Esophagus muscularis mucosa (tissue), 4 donors: ENCODE data around the gene PMVK. TPM values are rescaled to one million over a fixed set of nuclear protein-coding genes. Genes with fewer than 3 reads are reported as not detected.
A peak's percentile ranks its signal among the peaks of the same experiment; 100 is the strongest.

Experiments used
- DNase-seq: peaks from one replicate; pipeline ENCODE4 v3.0.0-alpha.2; 2017; ENCODE audit errors: extremely low spot score
- H3K27ac ChIP-seq, 4 donors: fragments of 200-600 bp; sonication (generic); replicated peaks in 1 of 4; 1 replicate in 3 of 4; 2 replicates in 1 of 4; pipeline ENCODE4 v1.5.1; 2016 to 2019; ENCODE audit warnings: mild to moderate bottlenecking in 1 of 4
- H3K27me3 ChIP-seq, 4 donors: fragments of 200-600 bp; sonication (generic); one replicate each; pipeline versions ENCODE4 v1.5.1 to v1.6.0; 2016 to 2019
- H3K36me3 ChIP-seq, 4 donors: fragments of 200-600 bp; sonication (generic); one replicate each; pipeline ENCODE4 v1.5.1; 2016 to 2019
- H3K4me1 ChIP-seq, 4 donors: fragments of 200-600 bp; sonication (generic); one replicate each; pipeline ENCODE4 v1.5.1; 2016 to 2019
- H3K4me3 ChIP-seq, 4 donors: fragments of 200-600 bp; sonication (generic); 1 replicate in 2 of 4; 2 replicates in 2 of 4; pipeline ENCODE4 v1.5.1; 2016 to 2019; ENCODE audit warnings: mild to moderate bottlenecking in 4 of 4, moderate library complexity in 1 of 4
- H3K9me3 ChIP-seq, 4 donors: fragments of 200-600 bp; sonication (generic); 1 replicate in 3 of 4; 2 replicates in 1 of 4; pipeline ENCODE4 v1.5.1; 2016 to 2019
- CTCF ChIP-seq, 3 experiments: fragments of 200-600 bp in 2 of 3; fragments of 450-650 bp in 1 of 3; sonication (generic) in 2 of 3; IDR thresholded peaks; one replicate each; pipeline ENCODE4 v1.5.1; 2017 to 2019; ENCODE audit warnings: antibody characterized with exemption in 3 of 3, mild to moderate bottlenecking in 2 of 3, moderate library complexity in 1 of 3
- EP300 ChIP-seq: sonication (generic); formaldehyde crosslinking; IDR thresholded peaks from one replicate; pipeline ENCODE4 v1.6.1; 2017; ENCODE audit warnings: antibody characterized with exemption
- POLR2A ChIP-seq: fragments of 450-650 bp; IDR thresholded peaks from one replicate; pipeline ENCODE4 v1.6.1; 2017; ENCODE audit warnings: antibody characterized with exemption, moderate library complexity, mild to moderate bottlenecking, low read depth
- POLR2AphosphoS5 ChIP-seq, 2 donors: sonication (generic); formaldehyde crosslinking; IDR thresholded peaks; one replicate each; pipeline ENCODE4 v1.6.1; 2017; ENCODE audit warnings: antibody characterized with exemption in 2 of 2
- WGBS: methylation state at CpG from one replicate; pipeline ENCODE4 v1.1.5; 2018; 5-methylcytosine and 5-hydroxymethylcytosine counted together
- intact Hi-C: fragments of 100-400 bp; cut with DNase I; formaldehyde crosslinking; loops from one replicate; pipeline ENCODE4 v1.15.1; 2023
- total RNA-seq, 4 donors: library from RNA; depleted of rRNA; stranded (reverse); fragments of >200 nt; gene quantifications; one replicate each; pipeline versions ENCODE4 v1.1.0 to v1.2.1, GENCODE V29; 2016

Gene PMVK
- total RNA-seq, 4 donors from 2014 or later: 15.9 to 26.2 (median 20.0) TPM

- 70% methylated on average over 5 of the region's 5 CpGs for WGBS
- Histone ChIP-seq H3K4me1 (peaks cover 56 to 75% (median 68%) of the 10 kb centered on the region in 4 donors), H3K9me3 (no peaks in the 10 kb centered on the region), H3K27ac (peak overlapping the region; percentile 96 to 98 (median 96)), H3K4me3 (no peak overlapping the region), H3K27me3 (no peaks in the 10 kb centered on the region), H3K36me3 (peaks cover 23 to 68% (median 59%) of the 10 kb centered on the region in 4 donors)
- intact Hi-C loops: no loop called here
- DNase-seq: no peak
- TF ChIP-seq CTCF (IDR thresholded peaks at IDR 0.05) (no peak), POLR2AphosphoS5 (IDR thresholded peaks at IDR 0.05) (no peak), EP300 (no peak), POLR2A (no peak)
These were observed 30.9 kb upstream of the PMVK start for GRCh38 chr1:154967331-154967950.

GRCh38 chr1:154966111-154966510 lies 29.6 kb upstream of the PMVK start:
- Histone ChIP-seq H3K27me3 (no peaks in the 10 kb centered on the region), H3K36me3 (peaks cover 23 to 68% (median 59%) of the 10 kb centered on the region in 4 donors), H3K9me3 (no peaks in the 10 kb centered on the region), H3K4me3 (no peak overlapping the region), H3K4me1 (peaks cover 46 to 70% (median 59%) of the 10 kb centered on the region in 4 donors), H3K27ac (peak overlapping the region in 2 of 4 donors; percentile 96 to 98)
- DNase-seq: no peak
- TF ChIP-seq CTCF (IDR thresholded peaks at IDR 0.05) (no peak), POLR2AphosphoS5 (IDR thresholded peaks at IDR 0.05) (no peak), EP300 (no peak), POLR2A (no peak)
- intact Hi-C loops: no loop called here
- WGBS: 85% methylated on average over 5 of the region's 7 CpGs

- WGBS: 90% methylated on average over 6 of the region's 6 CpGs
- DNase-seq: no peak
- Histone ChIP-seq H3K36me3 (peaks cover 23 to 72% (median 64%) of the 10 kb centered on the region in 4 donors), H3K4me3 (no peak overlapping the region), H3K9me3 (no peaks in the 10 kb centered on the region), H3K27ac (no peak overlapping the region), H3K4me1 (peaks cover 39 to 70% (median 58%) of the 10 kb centered on the region in 4 donors), H3K27me3 (no peaks in the 10 kb centered on the region)
- TF ChIP-seq EP300: no peak
- no peak for TF ChIP-seq POLR2A
- TF ChIP-seq CTCF (IDR thresholded peaks at IDR 0.05): no peak
- TF ChIP-seq POLR2AphosphoS5 (IDR thresholded peaks at IDR 0.05): no peak
- intact Hi-C loops: loop anchor here (5.0 kb wide), 3 partner anchors 33 to 98 kb away; partner anchors contain the start of gene EFNA4
These were observed 27.8 kb upstream of the PMVK start for GRCh38 chr1:154964359-154964758.

GRCh38 chr1:154963643-154964042 lies 27.1 kb upstream of the PMVK start:
- Histone ChIP-seq H3K9me3 (no peaks in the 10 kb centered on the region), H3K4me3 (no peak overlapping the region), H3K27me3 (no peaks in the 10 kb centered on the region), H3K4me1 (peaks cover 33 to 70% (median 55%) of the 10 kb centered on the region in 4 donors), H3K36me3 (peaks cover 23 to 72% (median 71%) of the 10 kb centered on the region in 4 donors), H3K27ac (peak overlapping the region in 2 of 4 donors; percentile 97 to 99)
- no peak for DNase-seq
- 80% methylated on average over 8 of the region's 8 CpGs for WGBS
- intact Hi-C loops: loop anchor here (5.0 kb wide), 3 partner anchors 34 to 99 kb away; partner anchors contain the start of gene EFNA4
- TF ChIP-seq EP300 (no peak), POLR2A (no peak), CTCF (IDR thresholded peaks at IDR 0.05) (no peak), POLR2AphosphoS5 (IDR thresholded peaks at IDR 0.05) (no peak)
